DMS53 (cell line): ENCODE results near the gene C9orf50.
A peak's percentile ranks its signal among the peaks of the same experiment; 100 is the strongest.
"Not testable (repeated sequence)": the region's sequence is repeated elsewhere in the genome, so short reads cannot be mapped to it uniquely, and the experiment has no call there.

Experiments used
- DNase-seq: peaks from one replicate; lab custom pipeline; 2025; lab: John Stamatoyannopoulos, UW

Gene C9orf50

DNA sequence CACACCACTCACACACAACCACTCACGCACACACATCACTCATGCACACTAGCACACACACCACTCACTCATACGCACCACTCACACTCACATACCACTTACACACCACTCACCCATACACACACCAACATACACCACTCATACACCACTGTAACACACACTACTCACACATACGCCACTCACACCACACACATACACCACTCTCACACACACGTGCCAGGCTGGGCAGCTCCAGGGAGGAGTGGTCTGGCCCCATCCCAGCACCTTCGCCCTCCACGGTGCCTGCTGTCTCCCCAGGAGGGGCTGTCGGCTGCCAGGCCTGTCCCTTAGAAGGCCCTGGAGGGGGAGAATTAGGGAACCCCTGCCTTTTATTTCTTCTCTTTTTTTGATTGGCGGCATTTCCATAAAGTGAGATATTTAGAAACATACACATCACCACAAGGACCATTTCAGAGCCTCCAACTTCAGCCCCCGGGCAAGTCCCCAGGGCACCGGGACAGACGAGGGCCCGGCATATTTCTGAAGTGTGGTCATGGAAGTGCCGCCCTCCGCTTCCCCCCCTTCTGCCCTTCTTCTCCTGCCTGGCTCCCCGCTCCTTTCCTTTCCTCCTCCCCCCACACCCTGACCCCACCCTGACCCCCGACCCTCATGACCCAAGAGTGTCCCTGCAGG is 27.3 kb upstream of the C9orf50 start:
- no peak for DNase-seq

DNA sequence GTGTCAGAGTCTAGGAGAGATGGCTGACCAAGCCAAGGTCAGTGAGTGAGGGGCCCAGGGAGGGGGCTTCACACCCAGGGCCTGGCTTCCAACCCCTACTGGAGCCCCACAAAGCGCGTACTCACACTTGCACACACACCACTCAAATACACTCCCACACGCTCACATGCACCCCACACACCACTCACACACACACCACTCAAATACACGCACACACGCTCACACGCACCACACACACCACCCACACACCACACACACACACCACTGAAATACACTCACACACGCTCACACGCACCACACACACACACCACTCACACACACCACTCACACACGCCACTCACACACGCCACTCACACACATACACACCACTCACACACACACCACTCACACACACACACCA is 26.7 kb upstream of the C9orf50 start:
- no peak for DNase-seq

GRCh38 chr9:129646654-129647053 is 25.8 kb upstream of the C9orf50 start:
- no peak for DNase-seq

DNA sequence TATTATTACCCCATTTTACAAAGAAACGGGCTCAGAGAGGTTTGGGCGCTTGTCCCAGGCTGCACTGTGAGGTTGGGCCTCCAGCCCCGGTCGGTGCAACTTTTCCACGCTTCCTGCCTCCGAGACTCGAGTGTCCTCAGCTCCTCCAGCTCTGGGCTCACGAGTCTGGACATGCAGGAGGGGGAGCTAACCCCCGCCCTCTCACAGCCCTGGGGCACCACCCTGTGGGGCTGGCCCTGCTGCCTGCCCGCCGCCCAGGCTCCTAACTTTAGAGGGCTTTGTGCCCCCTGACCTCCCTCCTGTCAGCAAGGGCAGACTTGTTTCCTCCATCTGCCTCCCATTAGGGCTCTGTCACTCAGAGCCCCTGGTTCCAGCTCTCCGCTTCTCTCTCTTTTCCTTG is 25.4 kb upstream of the C9orf50 start:
- no peak for DNase-seq

DNA sequence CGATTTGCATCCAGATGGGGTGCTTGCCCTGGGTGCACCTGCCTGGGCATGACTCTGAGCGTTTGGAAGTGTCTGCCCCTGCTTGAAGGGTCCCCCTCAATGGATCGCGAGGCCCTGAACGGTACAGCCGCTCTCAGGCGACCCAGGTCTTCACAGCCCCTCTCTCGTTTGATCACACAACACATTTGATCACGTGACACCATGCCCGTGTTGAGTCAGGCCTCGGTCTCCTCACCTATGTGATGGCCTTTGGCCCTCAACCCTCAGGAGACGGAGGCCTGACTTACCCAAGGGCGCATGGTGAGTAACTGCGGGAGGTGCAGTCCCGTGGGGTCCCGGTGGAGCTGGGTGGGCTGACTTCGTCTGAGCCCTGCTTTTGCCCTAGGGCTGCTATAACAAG is 24.0 kb upstream of the C9orf50 start:
- DNase-seq, result no peak

DNA sequence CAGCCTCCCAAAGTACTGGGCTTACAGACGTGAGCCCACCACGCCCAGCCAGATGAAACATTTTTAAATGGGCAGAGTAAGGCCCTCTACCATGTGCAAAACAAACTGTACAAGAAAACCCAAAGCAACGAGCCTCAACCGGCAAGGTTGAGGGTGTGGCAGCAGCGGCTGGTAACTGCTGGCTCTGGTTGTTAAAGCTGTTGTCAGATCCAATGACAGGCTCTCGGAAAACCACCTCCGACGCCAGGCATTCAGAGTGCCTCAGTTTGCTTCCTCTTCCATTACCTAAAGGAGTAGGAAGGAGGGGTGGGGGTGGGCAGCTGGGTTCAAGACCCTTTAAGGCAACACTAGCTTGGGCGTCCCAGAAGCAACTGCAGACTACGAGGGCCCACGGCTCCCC is 23.5 kb upstream of the C9orf50 start:
- no peak for DNase-seq

DNA sequence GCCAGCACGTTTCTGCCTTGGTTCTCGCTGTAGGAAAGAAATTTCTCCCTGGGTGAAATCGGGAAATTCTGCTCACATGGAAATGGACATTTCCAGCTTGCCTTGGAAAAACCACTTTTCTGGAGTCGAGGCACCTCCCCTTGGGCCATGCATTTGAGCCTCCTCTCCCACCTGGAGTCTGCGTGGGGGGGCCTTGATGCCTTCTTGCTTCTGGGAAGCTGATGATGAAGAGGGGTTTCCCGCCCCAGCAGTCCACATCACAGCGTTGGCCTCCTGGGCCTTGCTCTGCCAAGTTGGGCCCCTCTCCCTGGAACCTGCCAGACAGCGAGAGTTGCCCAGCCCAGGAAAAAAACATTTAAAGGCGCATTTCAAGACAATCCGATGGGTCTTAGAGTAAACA is 22.8 kb upstream of the C9orf50 start:
- no peak for DNase-seq

GRCh38 chr9:129641750-129642585 is 21.1 kb upstream of the C9orf50 start, which contains the start of gene ASB6:
TSS of gene ASB6 (minus strand) at chr9:129642151. CDS start at chr9:129641999, 152 bp downstream.
- DNase-seq, result peak; percentile 97

DNA sequence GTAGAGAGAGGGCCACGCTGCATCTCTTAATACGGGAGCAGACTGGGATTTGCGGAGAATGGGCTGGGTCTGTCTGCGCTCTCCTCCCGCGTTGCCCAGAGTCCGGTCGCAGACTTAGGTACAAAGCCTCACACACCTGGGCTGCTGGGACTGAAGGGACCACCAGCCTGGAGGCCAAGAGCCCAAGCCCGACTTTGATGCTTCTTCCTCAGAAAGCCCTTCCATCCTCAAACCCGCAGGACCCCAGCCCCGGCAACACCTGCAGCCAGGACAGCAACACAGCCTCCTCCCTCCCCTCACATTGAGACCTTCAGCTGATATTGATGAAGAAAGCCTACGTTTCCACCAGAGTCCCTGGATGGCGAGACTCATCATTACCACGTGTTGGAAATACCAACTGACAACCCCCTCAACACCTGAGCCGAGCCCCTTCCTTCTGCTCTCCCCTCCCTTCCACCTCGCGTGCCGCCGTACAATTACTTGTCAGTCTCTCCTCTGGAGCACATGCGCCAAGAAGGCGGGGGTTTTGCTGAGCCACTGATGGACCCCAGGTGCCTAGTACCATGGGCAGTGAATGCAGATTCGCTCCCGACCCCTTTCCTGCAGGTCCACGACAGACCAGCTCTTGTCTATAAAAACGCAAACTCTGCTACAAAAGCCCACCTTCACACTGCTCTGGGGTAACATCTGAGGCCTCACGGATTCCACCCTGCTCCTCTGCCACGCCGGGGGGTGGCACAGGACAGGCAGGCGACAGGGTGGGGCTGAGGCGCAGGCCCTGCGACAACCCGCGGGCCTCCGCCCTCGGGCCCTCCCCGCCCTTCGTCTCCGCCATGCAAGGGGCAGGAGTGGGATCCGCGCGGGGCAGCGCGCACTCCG is 20.2 kb upstream of the C9orf50 start:
- peak; percentile 32 for DNase-seq

DNA sequence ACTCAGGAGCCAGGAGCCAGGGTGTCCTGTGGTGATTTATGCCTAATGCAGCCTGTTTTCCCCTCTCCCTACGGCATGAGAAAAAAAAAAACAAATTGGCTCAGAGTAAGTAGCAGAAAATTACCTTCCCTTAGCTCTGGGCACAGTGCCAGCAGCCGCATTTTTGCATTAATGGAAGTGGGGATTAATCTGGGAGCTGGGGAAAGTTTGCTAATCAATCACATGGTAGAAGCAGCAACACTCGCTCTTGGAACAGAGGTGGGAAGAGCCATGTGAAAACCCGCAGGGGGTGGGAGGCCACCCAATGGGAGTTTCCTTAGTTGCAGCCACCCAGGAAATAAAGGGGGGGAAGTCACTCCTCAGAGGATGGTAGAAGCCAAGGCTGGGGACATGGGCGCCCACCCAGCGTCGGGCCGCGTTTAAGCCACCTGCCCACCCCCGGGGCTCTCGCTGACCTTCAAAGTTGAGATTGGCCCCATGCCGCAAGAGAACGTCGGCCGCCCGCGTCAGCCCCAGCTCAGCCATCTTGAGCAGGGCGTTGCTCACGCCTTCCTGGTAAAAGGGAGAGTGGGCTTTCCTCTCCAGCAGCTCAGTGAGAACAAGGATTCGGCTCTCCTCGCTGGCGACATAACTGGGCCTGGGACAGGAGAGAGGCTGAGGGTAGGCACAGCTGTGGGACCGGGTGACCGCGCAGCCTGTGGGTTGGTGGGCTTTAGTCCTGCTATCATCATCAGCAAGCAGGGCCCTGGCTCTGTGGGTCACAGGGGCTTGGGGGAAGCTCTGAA is 19.4 kb upstream of the C9orf50 start:
- no peak for DNase-seq

GRCh38 chr9:129639756-129640085 is 18.8 kb upstream of the C9orf50 start:
- no peak for DNase-seq

DNA sequence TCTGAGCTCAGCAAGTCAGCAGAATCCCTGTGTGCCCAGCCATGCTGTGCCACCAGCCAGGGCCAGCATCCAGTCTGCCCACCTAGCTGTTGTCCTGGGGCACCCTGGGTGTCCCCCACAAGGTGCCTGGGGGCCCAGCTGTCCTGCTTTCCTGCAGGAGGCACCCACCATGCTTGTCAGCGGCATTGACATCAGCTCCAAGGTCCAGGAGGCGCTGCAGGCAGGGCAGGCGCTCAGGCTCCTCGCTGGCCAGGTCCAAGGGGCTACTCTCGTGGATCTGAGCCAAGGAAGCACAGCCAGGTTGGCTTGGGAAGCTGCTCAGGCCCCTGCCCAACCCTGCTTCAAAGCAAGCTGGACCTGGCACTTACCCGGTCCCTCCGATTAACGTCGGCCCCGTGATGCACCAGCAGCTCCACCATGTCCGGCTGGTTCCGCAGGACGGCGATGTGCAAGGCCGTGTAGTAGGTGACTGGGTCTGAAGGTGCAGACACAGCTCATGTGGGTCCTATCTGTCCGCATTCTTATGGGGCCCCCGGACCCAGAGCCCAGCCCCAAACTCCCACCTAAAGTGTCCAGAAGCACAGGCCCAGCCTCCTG is 18.2 kb upstream of the C9orf50 start:
- DNase-seq, result no peak

DNA sequence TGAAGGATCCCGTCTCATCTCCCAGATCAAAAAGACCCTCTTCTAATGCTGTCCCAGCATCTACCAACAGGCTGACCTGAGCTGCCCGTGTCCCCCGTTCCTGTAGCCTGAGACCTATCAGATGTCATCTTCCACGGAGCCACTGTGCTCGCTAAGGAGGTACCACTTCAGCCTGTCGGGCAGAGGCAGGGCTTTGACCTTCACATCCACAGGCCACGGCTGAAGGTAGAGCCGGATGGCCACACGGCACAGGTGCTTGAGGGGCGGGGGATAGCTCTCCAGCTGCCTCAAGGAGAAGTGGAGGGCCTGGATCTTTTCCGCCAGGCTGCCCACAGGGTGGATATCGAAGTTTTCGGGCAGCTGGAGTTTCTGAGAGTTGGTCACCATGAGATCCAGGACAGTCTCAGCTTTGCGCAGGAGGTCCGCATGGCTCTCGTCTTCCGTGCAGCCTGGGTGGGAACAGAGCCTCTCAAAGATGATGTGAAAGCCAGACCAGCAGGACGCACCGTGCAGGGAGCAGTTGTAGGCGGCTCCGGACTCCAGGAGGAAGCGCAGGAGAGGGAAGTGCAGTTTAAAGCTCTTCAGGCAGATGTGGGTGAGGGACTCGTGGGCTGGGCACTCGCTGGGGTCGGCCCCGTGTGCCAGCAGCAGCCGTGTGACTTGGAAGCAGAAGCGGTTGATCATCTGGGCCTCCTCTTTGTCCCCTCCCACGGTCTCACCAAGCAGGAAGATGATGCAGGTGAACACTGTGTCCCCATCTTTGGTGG is 17.0 kb upstream of the C9orf50 start:
- DNase-seq, result no peak

DNA sequence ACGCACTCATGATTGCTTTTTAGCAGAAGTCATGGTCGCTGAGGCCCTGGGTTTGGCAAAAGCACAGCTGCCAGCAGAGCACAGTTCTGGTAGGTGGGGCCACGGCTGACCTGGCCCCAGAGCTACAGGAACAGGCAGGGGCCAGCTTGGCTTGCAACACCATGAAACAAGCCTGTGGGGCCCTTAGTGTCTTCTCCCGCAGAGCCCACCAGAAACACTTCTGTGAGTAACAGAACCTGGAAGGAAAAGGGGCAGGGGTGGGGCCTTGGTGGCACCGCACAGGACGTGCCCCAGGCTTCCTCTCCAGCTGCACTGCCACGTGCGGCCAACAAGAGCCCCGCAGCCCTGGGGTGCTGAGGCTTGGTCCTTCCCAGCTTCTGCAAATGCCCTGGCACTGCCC is 16.2 kb upstream of the C9orf50 start:
- no peak for DNase-seq

GRCh38 chr9:129636343-129636742 is 15.4 kb upstream of the C9orf50 start:
- DNase-seq, result not testable (repeated sequence)

GRCh38 chr9:129635099-129636065 is 14.5 kb upstream of the C9orf50 start:
- DNase-seq, result no peak

- no peak for DNase-seq
Measured at GRCh38 chr9:129633848-129634247, 12.9 kb upstream of the C9orf50 start.

- DNase-seq, result no peak
Measured at GRCh38 chr9:129633207-129633606, 12.3 kb upstream of the C9orf50 start.

GRCh38 chr9:129632460-129632859 is 11.6 kb upstream of the C9orf50 start:
- no peak for DNase-seq
